Measurements from ENCODE around the gene PARD3. TPM values are rescaled to one million over a fixed set of nuclear protein-coding genes. Genes with fewer than 3 reads are reported as not detected.

PARD3 gene
- total RNA-seq, 1 donor from 2014 or later: 58.7 TPM

DNA sequence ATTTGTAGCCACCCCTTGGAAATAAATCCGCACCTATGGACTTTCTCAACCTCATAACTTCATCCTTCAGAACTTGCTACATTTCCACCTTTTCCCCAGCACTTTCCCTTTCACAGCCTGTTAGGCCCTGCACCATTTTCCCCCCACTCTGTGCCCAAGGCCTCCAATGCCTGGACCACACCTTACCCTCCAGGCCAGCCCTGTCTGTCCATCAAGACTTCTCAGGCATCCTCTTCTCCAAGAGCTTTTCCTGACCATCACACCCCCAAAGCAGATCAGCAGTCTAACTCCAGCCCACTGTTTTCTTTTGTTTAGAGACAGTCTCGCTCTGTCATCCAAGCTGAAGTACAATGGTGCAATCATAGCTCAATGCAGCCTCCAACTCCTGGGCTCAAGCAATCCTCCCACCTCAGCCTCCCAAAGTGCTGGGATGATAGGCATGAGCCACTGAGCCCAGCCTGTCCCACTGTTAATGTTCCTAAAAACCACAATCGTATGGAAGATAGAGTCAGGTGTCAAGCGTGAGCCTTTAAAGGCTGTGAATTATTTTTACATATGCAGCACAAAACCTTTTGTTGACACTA lies 116.8 kb downstream of the PARD3 start:
- H3K4me3 ChIP-seq: no peak overlapping the region
- H3K4me1 ChIP-seq: peaks cover 19% of the 10 kb centered on the region
- no peak overlapping the region for H3K9ac ChIP-seq
- H4K20me1 ChIP-seq (ENCODE audit: low read depth): peaks cover 23% of the 10 kb centered on the region
- Mint-ChIP-seq H3K36me3 (peaks cover 10% of the 10 kb centered on the region), H3K4me1 (peaks cover 41% of the 10 kb centered on the region), H3K4me3 (no peak overlapping the region), H3K27me3 (ENCODE audit: insufficient read depth, low read depth) (no peaks in the 10 kb centered on the region), H3K9me3 (no peaks in the 10 kb centered on the region), H3K27ac (peak overlapping the region; percentile 4)
- H2AFZ ChIP-seq (replicated peaks): no peak overlapping the region
- no peaks in the 10 kb centered on the region for H3K27me3 ChIP-seq
- H3K4me2 ChIP-seq: no peak overlapping the region
- H3K27ac ChIP-seq: no peak overlapping the region
- H3F3A ChIP-seq (ENCODE audit: low read depth): peaks cover 10% of the 10 kb centered on the region
- H3K79me2 ChIP-seq (ENCODE audit: low read depth): peaks cover 80% of the 10 kb centered on the region
- TF ChIP-seq EZH2 (IDR thresholded peaks at IDR 0.05) (no peak), EZH2phosphoT487 (IDR thresholded peaks at IDR 0.05) (no peak), CTCF (IDR thresholded peaks at IDR 0.05) (no peak)
- H3K9me3 ChIP-seq (ENCODE audit: low read depth): no peaks in the 10 kb centered on the region
- DNase-seq (ENCODE audit: low spot score): no peak
- H3K36me3 ChIP-seq: no peaks in the 10 kb centered on the region

DNA sequence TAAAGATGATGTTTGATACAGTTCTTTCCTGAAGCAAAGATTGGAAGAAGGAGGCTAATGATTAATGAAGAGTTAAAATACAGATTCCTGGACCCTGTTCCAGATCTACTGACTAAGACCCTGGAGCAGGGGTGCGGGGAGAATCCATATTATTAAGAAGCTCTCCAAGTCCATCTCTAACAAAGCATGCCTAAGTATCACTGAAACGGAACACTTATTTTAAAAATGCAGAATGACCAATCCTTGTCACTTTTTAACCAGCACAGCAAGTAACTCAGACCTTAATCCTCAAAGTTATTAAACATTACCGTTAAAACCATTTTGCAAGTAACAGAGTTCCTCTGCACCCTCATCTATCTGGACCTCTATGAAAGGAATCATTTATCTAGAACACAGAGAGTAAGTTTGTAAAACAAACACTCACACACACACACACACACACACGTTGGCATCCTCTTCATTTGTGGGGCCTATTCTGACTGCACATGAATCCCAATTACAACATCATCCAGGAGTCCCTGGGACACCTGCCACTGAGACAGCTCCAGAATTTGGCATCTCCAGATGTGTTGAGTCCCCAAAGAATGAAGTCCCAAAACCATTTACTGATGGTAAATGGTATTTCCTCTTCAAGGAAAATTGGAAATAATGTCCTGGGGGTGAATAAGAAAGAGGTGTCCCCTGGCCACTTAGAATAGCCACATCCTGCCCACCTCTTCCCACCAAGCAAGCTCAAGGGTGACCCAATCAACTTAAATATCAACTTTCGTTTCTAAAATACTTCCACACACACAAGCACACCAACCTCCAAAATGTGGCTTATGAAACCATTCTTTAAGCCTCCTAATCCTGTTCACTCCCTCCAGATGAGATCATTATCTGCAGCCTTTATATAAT lies 117.5 kb downstream of the PARD3 start:
- H3K4me2 ChIP-seq: no peak overlapping the region
- H3K4me1 ChIP-seq: peaks cover 16% of the 10 kb centered on the region
- H3K79me2 ChIP-seq (ENCODE audit: low read depth): peaks cover 80% of the 10 kb centered on the region
- H3K27ac ChIP-seq: no peak overlapping the region
- Mint-ChIP-seq H3K4me3 (no peak overlapping the region), H3K27me3 (ENCODE audit: insufficient read depth, low read depth) (no peaks in the 10 kb centered on the region), H3K9me3 (peaks cover 3% of the 10 kb centered on the region), H3K27ac (peak overlapping the region; percentile 45), H3K4me1 (peaks cover 36% of the 10 kb centered on the region), H3K36me3 (peaks cover 16% of the 10 kb centered on the region)
- no peak for TF ChIP-seq EZH2phosphoT487 (IDR thresholded peaks at IDR 0.05)
- TF ChIP-seq EZH2 (IDR thresholded peaks at IDR 0.05): no peak
- no peak for TF ChIP-seq CTCF (IDR thresholded peaks at IDR 0.05)
- no peaks in the 10 kb centered on the region for H3K27me3 ChIP-seq
- peaks cover 3% of the 10 kb centered on the region for H3F3A ChIP-seq (ENCODE audit: low read depth)
- H3K9me3 ChIP-seq (ENCODE audit: low read depth): no peaks in the 10 kb centered on the region
- H2AFZ ChIP-seq (replicated peaks): no peak overlapping the region
- H3K4me3 ChIP-seq: no peak overlapping the region
- no peak overlapping the region for H3K9ac ChIP-seq
- no peaks in the 10 kb centered on the region for H3K36me3 ChIP-seq
- no peak for DNase-seq (ENCODE audit: low spot score)
- peaks cover 15% of the 10 kb centered on the region for H4K20me1 ChIP-seq (ENCODE audit: low read depth)

GRCh38 chr10:34696423-34696822 lies 118.7 kb downstream of the PARD3 start:
- Mint-ChIP-seq H3K27ac (no peak overlapping the region), H3K4me1 (peaks cover 32% of the 10 kb centered on the region), H3K36me3 (peaks cover 21% of the 10 kb centered on the region), H3K27me3 (ENCODE audit: insufficient read depth, low read depth) (peaks cover 4% of the 10 kb centered on the region), H3K9me3 (peaks cover 6% of the 10 kb centered on the region), H3K4me3 (no peak overlapping the region)
- Histone ChIP-seq H3K4me2 (no peak overlapping the region), H2AFZ (replicated peaks) (no peak overlapping the region), H3K4me3 (no peak overlapping the region), H3K4me1 (peaks cover 8% of the 10 kb centered on the region), H3K36me3 (no peaks in the 10 kb centered on the region), H3K27ac (no peak overlapping the region), H3K79me2 (ENCODE audit: low read depth) (peaks cover 79% of the 10 kb centered on the region), H4K20me1 (ENCODE audit: low read depth) (peaks cover 4% of the 10 kb centered on the region), H3K9me3 (ENCODE audit: low read depth) (no peaks in the 10 kb centered on the region), H3F3A (ENCODE audit: low read depth) (no peaks in the 10 kb centered on the region), H3K27me3 (no peaks in the 10 kb centered on the region), H3K9ac (no peak overlapping the region)
- no peak for DNase-seq (ENCODE audit: low spot score)
- no peak for TF ChIP-seq EZH2 (IDR thresholded peaks at IDR 0.05)
- TF ChIP-seq EZH2phosphoT487 (IDR thresholded peaks at IDR 0.05): no peak
- no peak for TF ChIP-seq CTCF (IDR thresholded peaks at IDR 0.05)

Measured in neural progenitor cell (in vitro differentiated cells).